Erythroblast (primary cell): Measurements from ENCODE around the gene ARHGAP24.

Experiments
- GATA1 ChIP-seq: IDR thresholded peaks from 2 replicates; pipeline ENCODE4 v1.6.1; 2011; ENCODE audit warnings: low read depth, mild to moderate bottlenecking, control low read depth, low read length, moderate library complexity
- POLR2A ChIP-seq: IDR thresholded peaks from 2 replicates; pipeline ENCODE4 v1.6.1; 2011; ENCODE audit warnings: mild to moderate bottlenecking, low read length

DNA sequence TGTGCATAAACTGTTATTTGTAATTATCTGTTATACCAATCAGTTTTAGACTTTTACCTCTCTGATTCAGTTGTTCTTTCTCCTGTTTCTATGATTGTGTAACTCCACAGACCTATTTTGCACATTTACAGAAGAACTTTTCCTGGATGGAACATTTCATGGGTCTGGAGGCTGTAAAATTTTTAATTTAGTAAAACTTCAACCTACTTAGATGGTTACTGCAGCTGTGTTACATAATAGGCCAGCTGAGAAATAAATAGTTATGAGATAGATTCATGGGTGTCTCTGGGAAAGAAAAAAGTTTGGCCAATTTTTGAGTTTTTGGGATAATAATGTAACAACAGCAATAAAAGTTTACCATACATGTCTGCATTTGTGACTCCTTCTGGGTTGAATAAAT lies 253.5 kb downstream of the ARHGAP24 start:
- TF ChIP-seq POLR2A = no peak
- no peak for TF ChIP-seq GATA1
